ENCODE data around the gene APOL1. TPM values are rescaled to one million over a fixed set of nuclear protein-coding genes. Genes with fewer than 3 reads are reported as not detected.

The APOL1 gene
- total RNA-seq, 1 donor from 2014 or later = 1.8 TPM

DNA sequence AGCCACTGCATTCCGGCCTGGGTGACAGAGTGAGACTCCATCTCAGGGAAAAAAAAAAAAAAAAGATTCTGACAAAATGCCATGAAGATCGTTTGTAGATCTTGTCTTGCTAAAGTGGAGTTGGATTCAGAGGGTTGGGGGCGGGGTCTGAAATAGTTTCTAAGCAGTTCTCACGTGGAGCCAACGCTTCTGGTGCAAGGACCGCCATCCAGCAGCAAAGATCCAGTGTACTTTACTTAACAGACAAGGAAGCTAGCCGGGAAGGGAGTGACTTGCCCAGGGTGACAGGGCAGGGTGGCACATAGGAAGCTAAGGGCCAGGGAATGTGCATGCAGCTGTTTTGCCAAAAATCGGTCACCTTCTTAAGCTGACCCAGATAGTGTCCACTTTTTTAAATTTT is 27.4 kb downstream of the APOL1 start:
- Histone ChIP-seq H3K36me3 (ENCODE audit: control insufficient read depth, insufficient read depth, low read length) (peaks cover 26% of the 10 kb centered on the region), H3K27me3 (ENCODE audit: control insufficient read depth, insufficient read depth, low read length) (no peaks in the 10 kb centered on the region), H3K4me3 (ENCODE audit: low read depth, low read length) (no peak overlapping the region)
- no peak for FAIRE-seq
- TF ChIP-seq, protein P1, sequence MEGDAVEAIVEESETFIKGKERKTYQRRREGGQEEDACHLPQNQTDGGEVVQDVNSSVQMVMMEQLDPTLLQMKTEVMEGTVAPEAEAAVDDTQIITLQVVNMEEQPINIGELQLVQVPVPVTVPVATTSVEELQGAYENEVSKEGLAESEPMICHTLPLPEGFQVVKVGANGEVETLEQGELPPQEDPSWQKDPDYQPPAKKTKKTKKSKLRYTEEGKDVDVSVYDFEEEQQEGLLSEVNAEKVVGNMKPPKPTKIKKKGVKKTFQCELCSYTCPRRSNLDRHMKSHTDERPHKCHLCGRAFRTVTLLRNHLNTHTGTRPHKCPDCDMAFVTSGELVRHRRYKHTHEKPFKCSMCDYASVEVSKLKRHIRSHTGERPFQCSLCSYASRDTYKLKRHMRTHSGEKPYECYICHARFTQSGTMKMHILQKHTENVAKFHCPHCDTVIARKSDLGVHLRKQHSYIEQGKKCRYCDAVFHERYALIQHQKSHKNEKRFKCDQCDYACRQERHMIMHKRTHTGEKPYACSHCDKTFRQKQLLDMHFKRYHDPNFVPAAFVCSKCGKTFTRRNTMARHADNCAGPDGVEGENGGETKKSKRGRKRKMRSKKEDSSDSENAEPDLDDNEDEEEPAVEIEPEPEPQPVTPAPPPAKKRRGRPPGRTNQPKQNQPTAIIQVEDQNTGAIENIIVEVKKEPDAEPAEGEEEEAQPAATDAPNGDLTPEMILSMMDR (IDR thresholded peaks at IDR 0.05; ENCODE audit: insufficient read depth, low read length, severe bottlenecking) = no peak
- DNase-seq (ENCODE audit: low read depth) = no peak

- Histone ChIP-seq H3K4me3 (ENCODE audit: low read depth, low read length) (no peak overlapping the region), H3K36me3 (ENCODE audit: control insufficient read depth, insufficient read depth, low read length) (peaks cover 39% of the 10 kb centered on the region), H3K27me3 (ENCODE audit: control insufficient read depth, insufficient read depth, low read length) (no peaks in the 10 kb centered on the region)
- TF ChIP-seq, protein P1 (IDR thresholded peaks at IDR 0.05; ENCODE audit: insufficient read depth, low read length, severe bottlenecking) = no peak
- no peak for DNase-seq (ENCODE audit: low read depth)
- no peak for FAIRE-seq
These were observed 28.9 kb downstream of the APOL1 start for GRCh38 chr22:36281781-36282327.

GRCh38 chr22:36282328-36282831 is 29.4 kb downstream of the APOL1 start:
- H3K36me3 ChIP-seq (ENCODE audit: control insufficient read depth, insufficient read depth, low read length) = peaks cover 41% of the 10 kb centered on the region
- H3K27me3 ChIP-seq (ENCODE audit: control insufficient read depth, insufficient read depth, low read length) = no peaks in the 10 kb centered on the region
- DNase-seq (ENCODE audit: low read depth) (no peak), FAIRE-seq (no peak)
- H3K4me3 ChIP-seq (ENCODE audit: low read depth, low read length) = no peak overlapping the region
- TF ChIP-seq, protein P1 (IDR thresholded peaks at IDR 0.05; ENCODE audit: insufficient read depth, low read length, severe bottlenecking) = no peak

GRCh38 chr22:36284171-36284571 is 31.2 kb downstream of the APOL1 start:
- DNase-seq (ENCODE audit: low read depth) (no peak), FAIRE-seq (no peak)
- TF ChIP-seq, protein P1 (IDR thresholded peaks at IDR 0.05; ENCODE audit: insufficient read depth, low read length, severe bottlenecking) = no peak
- H3K4me3 ChIP-seq (ENCODE audit: low read depth, low read length) = no peak overlapping the region
- peaks cover 52% of the 10 kb centered on the region for H3K36me3 ChIP-seq (ENCODE audit: control insufficient read depth, insufficient read depth, low read length)
- no peaks in the 10 kb centered on the region for H3K27me3 ChIP-seq (ENCODE audit: control insufficient read depth, insufficient read depth, low read length)

DNA sequence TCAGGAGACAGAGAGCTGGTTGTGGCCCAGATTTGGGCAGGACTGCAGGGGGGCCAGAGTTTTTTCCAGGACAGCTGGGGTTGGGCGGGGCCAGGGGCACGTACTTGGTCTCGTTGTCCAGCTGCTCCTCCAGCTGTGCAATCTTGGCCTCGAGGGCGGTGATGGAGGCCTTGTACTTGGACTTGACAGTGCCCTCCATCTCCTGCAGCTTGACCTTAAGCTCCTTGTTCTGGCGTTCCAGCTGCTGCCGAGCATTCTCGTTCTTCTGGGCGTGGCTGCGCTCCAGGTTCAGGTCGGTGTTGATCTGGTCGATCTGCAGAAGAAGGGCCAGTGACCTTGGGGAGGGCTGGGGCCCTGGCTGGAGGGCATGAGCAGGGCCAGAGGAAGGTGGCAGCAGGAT is 32.1 kb downstream of the APOL1 start:
- DNase-seq (ENCODE audit: low read depth) = no peak
- Histone ChIP-seq H3K27me3 (ENCODE audit: control insufficient read depth, insufficient read depth, low read length) (no peaks in the 10 kb centered on the region), H3K36me3 (ENCODE audit: control insufficient read depth, insufficient read depth, low read length) (peaks cover 59% of the 10 kb centered on the region), H3K4me3 (ENCODE audit: low read depth, low read length) (no peak overlapping the region)
- no peak for FAIRE-seq
- TF ChIP-seq, protein P1 (IDR thresholded peaks at IDR 0.05; ENCODE audit: insufficient read depth, low read length, severe bottlenecking) = no peak

DNA sequence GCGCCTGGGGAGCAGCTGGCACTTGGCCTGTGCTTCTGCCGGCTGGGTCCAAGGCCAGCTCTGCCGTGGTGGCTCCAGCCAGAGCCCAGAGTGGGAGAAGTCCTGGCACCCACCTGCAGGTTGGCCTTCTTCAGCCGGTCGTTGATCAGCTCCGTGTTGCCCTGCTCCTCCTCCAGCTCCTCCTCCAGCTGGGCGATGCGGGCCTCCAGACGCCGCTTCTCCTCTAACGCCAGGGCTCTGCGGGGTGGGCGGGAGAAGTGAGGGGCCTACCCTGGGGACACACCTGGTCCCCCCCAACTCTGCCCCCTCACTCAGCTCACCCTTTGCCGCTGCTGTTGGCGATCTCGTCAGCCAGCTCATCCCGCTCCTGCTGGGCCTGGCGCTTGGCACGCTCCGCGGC is 32.6 kb downstream of the APOL1 start:
- FAIRE-seq = no peak
- DNase-seq (ENCODE audit: low read depth) = no peak
- Histone ChIP-seq H3K27me3 (ENCODE audit: control insufficient read depth, insufficient read depth, low read length) (no peaks in the 10 kb centered on the region), H3K36me3 (ENCODE audit: control insufficient read depth, insufficient read depth, low read length) (peaks cover 59% of the 10 kb centered on the region), H3K4me3 (ENCODE audit: low read depth, low read length) (no peak overlapping the region)
- TF ChIP-seq, protein P1 (IDR thresholded peaks at IDR 0.05; ENCODE audit: insufficient read depth, low read length, severe bottlenecking) = no peak
